Measurements from ENCODE around the gene DHRS7B.

Gene DHRS7B

GRCh38 chr17:21210411-21211076, 83.8 kb downstream of the DHRS7B start:
- no peak for FAIRE-seq

DNA sequence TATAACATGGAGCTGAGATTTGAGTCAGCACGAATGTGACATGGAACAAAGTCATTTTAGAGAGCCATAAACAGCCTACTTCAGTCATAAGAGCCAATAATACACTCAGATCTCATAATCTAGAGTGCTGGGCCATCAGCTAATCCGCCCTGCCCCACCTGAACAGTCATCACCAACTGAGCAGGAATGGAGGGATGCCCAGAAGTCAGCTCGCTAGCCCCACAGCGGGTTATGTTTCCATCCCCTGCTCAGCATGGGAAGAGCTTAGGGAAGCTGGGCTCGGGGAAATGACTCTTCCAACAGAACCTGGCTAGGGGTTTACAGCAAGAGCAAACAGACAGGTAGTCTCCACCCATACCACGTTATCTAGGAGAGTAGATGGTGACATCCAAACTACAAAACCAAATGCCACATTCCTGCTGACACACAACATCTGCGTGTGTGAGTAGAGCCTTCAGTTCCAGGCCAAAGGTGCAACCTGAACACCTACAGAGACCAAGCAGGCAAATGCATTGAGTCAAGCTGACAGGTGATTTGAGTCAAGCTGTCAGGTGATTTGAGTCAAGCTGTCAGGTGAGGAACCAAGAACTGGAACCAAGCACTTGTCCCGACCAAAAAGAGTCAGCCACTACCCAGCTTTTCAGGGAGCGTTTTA, 85.2 kb downstream of the DHRS7B start:
- FAIRE-seq = no peak
- no peak for DNase-seq (ENCODE audit: insufficient read length, low spot score)
- TF ChIP-seq, protein P1, sequence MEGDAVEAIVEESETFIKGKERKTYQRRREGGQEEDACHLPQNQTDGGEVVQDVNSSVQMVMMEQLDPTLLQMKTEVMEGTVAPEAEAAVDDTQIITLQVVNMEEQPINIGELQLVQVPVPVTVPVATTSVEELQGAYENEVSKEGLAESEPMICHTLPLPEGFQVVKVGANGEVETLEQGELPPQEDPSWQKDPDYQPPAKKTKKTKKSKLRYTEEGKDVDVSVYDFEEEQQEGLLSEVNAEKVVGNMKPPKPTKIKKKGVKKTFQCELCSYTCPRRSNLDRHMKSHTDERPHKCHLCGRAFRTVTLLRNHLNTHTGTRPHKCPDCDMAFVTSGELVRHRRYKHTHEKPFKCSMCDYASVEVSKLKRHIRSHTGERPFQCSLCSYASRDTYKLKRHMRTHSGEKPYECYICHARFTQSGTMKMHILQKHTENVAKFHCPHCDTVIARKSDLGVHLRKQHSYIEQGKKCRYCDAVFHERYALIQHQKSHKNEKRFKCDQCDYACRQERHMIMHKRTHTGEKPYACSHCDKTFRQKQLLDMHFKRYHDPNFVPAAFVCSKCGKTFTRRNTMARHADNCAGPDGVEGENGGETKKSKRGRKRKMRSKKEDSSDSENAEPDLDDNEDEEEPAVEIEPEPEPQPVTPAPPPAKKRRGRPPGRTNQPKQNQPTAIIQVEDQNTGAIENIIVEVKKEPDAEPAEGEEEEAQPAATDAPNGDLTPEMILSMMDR (IDR thresholded peaks at IDR 0.05; ENCODE audit: insufficient read depth, missing control alignments) = no peak

More at GRCh38 chr17:21210411-21211076, 83.8 kb downstream of the DHRS7B start:
- TF ChIP-seq, protein P1 (IDR thresholded peaks at IDR 0.05; ENCODE audit: insufficient read depth, missing control alignments) = no peak
- no peak for DNase-seq (ENCODE audit: insufficient read length, low spot score)

GRCh38 chr17:21212826-21213637, 86.3 kb downstream of the DHRS7B start:
- TF ChIP-seq, protein P1 (IDR thresholded peaks at IDR 0.05; ENCODE audit: insufficient read depth, missing control alignments) = no peak
- FAIRE-seq (no peak), DNase-seq (ENCODE audit: insufficient read length, low spot score) (no peak)

GRCh38 chr17:21213638-21214014, 86.9 kb downstream of the DHRS7B start:
- FAIRE-seq (no peak), DNase-seq (ENCODE audit: insufficient read length, low spot score) (no peak)
- TF ChIP-seq, protein P1 (IDR thresholded peaks at IDR 0.05; ENCODE audit: insufficient read depth, missing control alignments) = no peak

DNA sequence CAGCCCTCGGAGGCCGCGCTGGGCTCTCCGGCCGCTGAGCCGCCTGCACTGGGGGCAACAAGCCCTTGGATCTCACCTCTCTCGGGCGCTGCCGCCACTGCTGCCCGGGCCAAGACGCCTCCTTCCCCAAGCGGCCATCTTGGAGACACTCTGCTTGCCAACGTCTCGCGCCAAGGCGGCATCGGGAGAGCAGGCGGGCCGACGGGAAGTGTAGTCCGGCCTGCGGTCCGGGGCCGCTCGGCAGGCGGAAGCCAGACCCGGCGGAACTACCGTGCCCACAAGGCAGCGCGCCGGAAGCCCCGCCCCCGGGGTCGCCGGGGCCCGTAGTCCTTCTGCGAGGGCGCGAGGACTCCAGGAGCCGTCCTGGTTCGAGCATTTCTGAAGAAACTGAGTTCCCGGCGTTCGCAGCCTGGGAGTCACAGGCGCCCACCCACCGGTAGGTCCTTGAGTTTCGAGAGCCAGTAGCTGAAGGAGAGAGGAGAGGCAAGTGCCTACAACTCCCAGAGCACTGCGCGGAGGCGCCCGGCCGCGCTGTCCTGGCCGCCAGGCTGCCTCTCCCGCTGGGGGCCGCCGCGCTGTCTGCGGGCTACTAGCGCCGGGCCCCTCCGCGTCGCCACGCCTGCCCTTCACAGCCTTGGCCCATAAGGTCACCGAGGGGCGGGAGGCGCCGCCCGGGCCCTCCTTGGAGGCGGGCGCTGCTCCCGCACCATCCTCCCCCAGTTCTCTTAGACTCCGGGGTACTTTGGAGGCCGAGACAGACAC, 87.4 kb downstream of the DHRS7B start, which contains the start of gene TMEM11:
TSS of gene TMEM11 (minus strand) at position 147 of the 762 bp plus-strand sequence. CDS start at position 138, 9 bp downstream.
- TF ChIP-seq, protein P1 (IDR thresholded peaks at IDR 0.05; ENCODE audit: insufficient read depth, missing control alignments) = no peak
- DNase-seq (ENCODE audit: insufficient read length, low spot score) (peak; percentile 96), FAIRE-seq (no peak)

DNA sequence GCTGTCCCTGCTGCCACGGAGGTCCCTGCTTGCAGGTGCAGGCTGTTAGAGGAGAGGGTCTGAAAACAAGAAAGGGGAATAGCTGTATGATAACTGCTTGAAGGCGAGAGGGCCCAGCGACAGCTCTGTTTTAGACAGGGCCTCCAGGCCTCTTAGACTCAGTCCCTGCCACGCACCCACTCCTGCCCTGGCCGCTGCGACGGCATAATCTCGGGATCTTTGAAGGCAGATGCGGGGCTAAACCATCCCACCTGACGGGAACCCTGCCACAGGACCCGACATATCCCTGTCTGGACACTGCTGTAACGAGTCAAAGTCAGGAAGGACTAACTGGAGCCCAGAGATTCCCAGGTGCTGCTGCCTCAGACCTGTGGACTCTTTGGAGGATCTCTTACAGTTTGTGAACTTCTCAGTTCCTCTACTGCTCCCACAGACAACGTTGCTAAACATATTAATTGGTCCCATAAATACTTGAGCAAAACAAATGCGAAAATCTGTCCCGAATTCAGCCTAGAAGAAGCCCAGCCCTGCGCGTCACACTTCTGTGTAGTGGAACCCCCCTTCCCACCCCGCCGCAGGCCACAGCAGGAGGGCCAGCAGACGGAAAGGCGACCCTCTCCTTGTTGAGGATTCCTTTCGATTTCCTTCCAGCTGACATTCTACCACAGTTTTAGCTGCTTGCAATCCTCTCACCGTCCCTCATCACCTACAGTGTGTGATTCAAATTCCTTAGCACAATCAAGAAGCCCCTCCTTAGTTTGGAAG, 88.2 kb downstream of the DHRS7B start:
- no peak for DNase-seq (ENCODE audit: insufficient read length, low spot score)
- FAIRE-seq = no peak
- TF ChIP-seq, protein P1 (IDR thresholded peaks at IDR 0.05; ENCODE audit: insufficient read depth, missing control alignments) = no peak

Data from D721Med (cell line).